A549 (cell line): Measurements from ENCODE around the gene COL8A2. TPM values are rescaled to one million over a fixed set of nuclear protein-coding genes. Genes with fewer than 3 reads are reported as not detected.

Source experiments
- ATAC-seq, 2 experiments: fragments of 200-7000 bp in 1 of 2; fragments of >200 bp in 1 of 2; cut with Nextera tagmentation in 1 of 2; cut with Tn5 transposase in 1 of 2; 3 replicates each; pipeline versions ENCODE4 v1.8.0 to v1.9.1; 2018 to 2020; ENCODE audit warnings: mild to moderate bottlenecking in 1 of 2, moderate library complexity in 1 of 2
- CTCF ChIA-PET: fragments of 300-600 bp; sonication (Branson Sonifier 250); formaldehyde crosslinking; extraction: SDS; loops from one replicate; lab custom pipeline; 2021; ENCODE audit warnings: antibody characterized with exemption, inconsistent platforms; lab: Yijun Ruan, JAX
- POLR2A ChIA-PET: fragments of 350-600 bp; formaldehyde crosslinking; extraction: SDS; loops from one replicate; lab custom pipeline; 2021; ENCODE audit warnings: antibody characterized with exemption, inconsistent platforms; lab: Yijun Ruan, JAX
- DNase-seq, 2 experiments: peaks; one replicate each; pipeline versions ENCODE4 v3.0.0 to v3.0.0-alpha.2; 2011 to 2016; ENCODE audit warnings: low read depth in 1 of 2, low spot score in 1 of 2
- FAIRE-seq: peaks from 2 replicates; lab custom pipeline; 2011; peaks lifted over from hg19 to GRCh38; lab: Jason Lieb, UNC
- H3K27ac ChIP-seq, 2 experiments: fragments of >200 bp; sonication (Bioruptor Twin); formaldehyde crosslinking; 3 replicates each; pipeline ENCODE4 v1.5.1; 2016 to 2017
- H3K4me1 ChIP-seq: fragments of >200 bp; sonication (Bioruptor Twin); formaldehyde crosslinking; 3 replicates; pipeline ENCODE4 v1.6.1; 2016
- H3K4me2 ChIP-seq: fragments of >200 bp; sonication (Bioruptor Twin); formaldehyde crosslinking; 3 replicates; pipeline ENCODE4 v1.6.1; 2016
- H3K4me3 ChIP-seq: fragments of >200 bp; sonication (Bioruptor Twin); formaldehyde crosslinking; 3 replicates; pipeline ENCODE4 v1.5.1; 2016
- H3K9me3 ChIP-seq: fragments of >200 bp; sonication (Bioruptor Twin); formaldehyde crosslinking; 3 replicates; pipeline ENCODE4 v1.6.1; 2016
- EHMT2 ChIP-seq: fragments of 200-600 bp; sonication (generic); IDR thresholded peaks from 2 replicates; pipeline ENCODE4 v1.6.1; 2016; ENCODE audit warnings: antibody characterized with exemption, low read depth, mild to moderate bottlenecking, moderate library complexity
- ELK1 ChIP-seq: fragments of 150-350 bp; IDR thresholded peaks from 2 replicates; pipeline ENCODE4 v1.6.1; 2014; ENCODE audit warnings: low read depth, mild to moderate bottlenecking, low read length
- FOXS1 ChIP-seq: fragments of 250-450 bp; sonication (Bioruptor Pico); IDR thresholded peaks from 2 replicates; pipeline ENCODE4 v1.5.0; 2020; ENCODE audit warnings: mild to moderate bottlenecking, moderate library complexity
- HOXB5 ChIP-seq: fragments of 250-450 bp; sonication (Bioruptor Pico); IDR thresholded peaks from 2 replicates; pipeline ENCODE4 v1.5.0; 2020; ENCODE audit warnings: mild to moderate bottlenecking, moderate library complexity
- RAD21 ChIP-seq, 2 experiments: fragments of >200 bp in 1 of 2; sonication (Bioruptor Twin) in 1 of 2; formaldehyde crosslinking in 1 of 2; IDR thresholded peaks in 1 of 2; conservative IDR thresholded peaks in 1 of 2; 2 replicates in 1 of 2; 3 replicates in 1 of 2; pipeline ENCODE4 v1.6.1; 2012 to 2018; ENCODE audit warnings: inconsistent platforms in 1 of 2
- REST ChIP-seq: fragments of 200-600 bp; sonication (generic); IDR thresholded peaks from 2 replicates; pipeline ENCODE4 v1.6.1; 2016; ENCODE audit warnings: antibody characterized with exemption, mild to moderate bottlenecking, moderate library complexity
- SMC3 ChIP-seq: fragments of >200 bp; sonication (Bioruptor Twin); formaldehyde crosslinking; IDR thresholded peaks from 3 replicates; pipeline ENCODE4 v1.6.1; 2018; ENCODE audit warnings: inconsistent platforms
- TFCP2L1 ChIP-seq: fragments of 250-450 bp; sonication (Bioruptor Pico); IDR thresholded peaks from 2 replicates; pipeline ENCODE4 v1.5.0; 2021; ENCODE audit warnings: mild to moderate bottlenecking
- USF2 ChIP-seq: fragments of 450-650 bp; IDR thresholded peaks from 2 replicates; pipeline ENCODE4 v1.6.1; 2014; ENCODE audit warnings: antibody characterized with exemption
- ZC3H11A ChIP-seq: fragments of 450-650 bp; IDR thresholded peaks from 2 replicates; pipeline ENCODE4 v1.6.1; 2014; ENCODE audit warnings: antibody characterized with exemption, mild to moderate bottlenecking
- ZFP36 ChIP-seq: fragments of 450-650 bp; IDR thresholded peaks from 2 replicates; pipeline ENCODE4 v1.6.1; 2014; ENCODE audit warnings: borderline replicate concordance; ENCODE audit not compliant: partially characterized antibody
- ZNF302 ChIP-seq: fragments of 250-450 bp; sonication (Bioruptor Pico); IDR thresholded peaks from 2 replicates; pipeline ENCODE4 v1.9.0; 2021; ENCODE audit warnings: inconsistent platforms, mild to moderate bottlenecking, moderate library complexity
- WGBS: methylation state at CpG from one replicate; pipeline ENCODE4 v1.1.6; 2017; ENCODE audit errors: missing lambda C conversion rate; 5-methylcytosine and 5-hydroxymethylcytosine counted together
- polyA plus RNA-seq, 4 experiments: library from polyadenylated mRNA; depleted of rRNA in 3 of 4; stranded (reverse); fragments of >200 nt; fragmentation: RNase III in 1 of 4; extraction: RNeasy Plus Mini Kit Qiagen cat#74134 plus additional on column Dnase treatment in 1 of 4; gene quantifications; 2 replicates in 3 of 4; 3 replicates in 1 of 4; pipeline ENCODE4 v1.2.3, GENCODE V29; 2011 to 2017
- TF ChIP-seq, protein P1 (sequence below): IDR thresholded peaks from 2 replicates; pipeline ENCODE4 v1.6.1; 2012

COL8A2 gene
- polyA plus RNA-seq, 2 of the 4 experiments (the other 2 are of a cell fraction): 0.05 to 0.12 TPM

- 90% methylated on average over 5 of the region's 5 CpGs for WGBS
- TF ChIP-seq ELK1: no peak
- no peak for TF ChIP-seq EHMT2
- TF ChIP-seq ZNF302 (CRISPR knock-in tag): no peak
- DNase-seq: no peak
- H3K4me1 ChIP-seq: no peaks in the 10 kb centered on the region
- no peak overlapping the region for H3K4me3 ChIP-seq
- no peak overlapping the region for H3K27ac ChIP-seq
- ChIA-PET CTCF (interaction anchor here (3.0 to 13.6 kb wide), 2 partner anchors 32 to 87 kb away, joined by 14 to 147 read pairs; no protein-coding TSS in a partner anchor), POLR2A (no interaction called here)
- ATAC-seq: no peak
- H3K9me3 ChIP-seq: no peaks in the 10 kb centered on the region
- no peak overlapping the region for H3K4me2 ChIP-seq
- FAIRE-seq: no peak
These were observed 23.5 kb downstream of the COL8A2 start for GRCh38 chr1:36101546-36101945.

GRCh38 chr1:36100376-36100775, 24.6 kb downstream of the COL8A2 start:
- no peak overlapping the region for H3K4me3 ChIP-seq
- ChIA-PET POLR2A (interaction anchor here (1.3 kb wide), 1 partner anchor 49 kb away, joined by 4 read pairs; the partner anchor contains the start of gene TRAPPC3), CTCF (interaction anchor here (0.6 to 13.6 kb wide), 31 partner anchors 9 to 1874 kb away, joined by 3 to 147 read pairs (median 4); partner anchors contain the start of gene TRAPPC3)

More at GRCh38 chr1:36100376-36100775, 24.6 kb downstream of the COL8A2 start:
- H3K27ac ChIP-seq: peak overlapping the region in 1 of 2 experiments; percentile 80; a peak in 2 of 6 replicates
- no peak for ATAC-seq
- 78% methylated on average over 5 of the region's 6 CpGs for WGBS
- no peak for FAIRE-seq
- H3K9me3 ChIP-seq: no peaks in the 10 kb centered on the region
- peak overlapping the region; percentile 74 for H3K4me2 ChIP-seq
- TF ChIP-seq SMC3 (no peak), REST (no peak), FOXS1 (no peak), RAD21 (conservative IDR thresholded peaks at IDR 0.05 in 1 of 2, IDR thresholded peaks at IDR 0.05 in 1 of 2) (no peak), TFCP2L1 (CRISPR knock-in tag) (no peak), ZC3H11A (no peak), ZFP36 (no peak), USF2 (no peak), HOXB5 (no peak)
- TF ChIP-seq, protein P1, sequence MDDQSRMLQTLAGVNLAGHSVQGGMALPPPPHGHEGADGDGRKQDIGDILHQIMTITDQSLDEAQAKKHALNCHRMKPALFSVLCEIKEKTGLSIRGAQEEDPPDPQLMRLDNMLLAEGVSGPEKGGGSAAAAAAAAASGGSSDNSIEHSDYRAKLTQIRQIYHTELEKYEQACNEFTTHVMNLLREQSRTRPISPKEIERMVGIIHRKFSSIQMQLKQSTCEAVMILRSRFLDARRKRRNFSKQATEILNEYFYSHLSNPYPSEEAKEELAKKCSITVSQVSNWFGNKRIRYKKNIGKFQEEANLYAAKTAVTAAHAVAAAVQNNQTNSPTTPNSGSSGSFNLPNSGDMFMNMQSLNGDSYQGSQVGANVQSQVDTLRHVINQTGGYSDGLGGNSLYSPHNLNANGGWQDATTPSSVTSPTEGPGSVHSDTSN: no peak
- no peaks in the 10 kb centered on the region for H3K4me1 ChIP-seq
- DNase-seq: no peak
